Mucosa of descending colon (tissue), 3 donors: Measurements from ENCODE around the gene RETREG1. TPM values are rescaled to one million over a fixed set of nuclear protein-coding genes. Genes with fewer than 3 reads are reported as not detected.
A peak's percentile ranks its signal among the peaks of the same experiment; 100 is the strongest.

ENCODE experiments used
- ATAC-seq: fragments of 200-7000 bp; cut with Tn5 transposase; one replicate; pipeline ENCODE4 v1.9.1; 2020; ENCODE audit warnings: mild to moderate bottlenecking, moderate library complexity
- DNase-seq, 3 donors: peaks; one replicate each; pipeline ENCODE4 v3.0.0-alpha.2; 2020
- H3K36me3 ChIP-seq: fragments of 200-600 bp; one replicate; pipeline ENCODE4 v1.8.0; 2021; ENCODE audit warnings: low read depth, mild to moderate bottlenecking
- H3K4me1 ChIP-seq: fragments of 200-600 bp; one replicate; pipeline ENCODE4 v1.8.0; 2021; ENCODE audit warnings: low read depth, mild to moderate bottlenecking
- H3K4me3 ChIP-seq: fragments of 200-600 bp; one replicate; pipeline ENCODE4 v1.8.0; 2021; ENCODE audit warnings: mild to moderate bottlenecking
- H3K9me3 ChIP-seq: fragments of 200-600 bp; one replicate; pipeline ENCODE4 v1.8.0; 2021; ENCODE audit warnings: mild to moderate bottlenecking
- CTCF ChIP-seq: fragments of 200-600 bp; IDR thresholded peaks from one replicate; pipeline ENCODE4 v1.8.0; 2022; ENCODE audit warnings: antibody characterized with exemption, mild to moderate bottlenecking
- intact Hi-C, 2 donors: fragments of 100-400 bp; cut with DNase I in 1 of 2; cut with micrococcal nuclease in 1 of 2; formaldehyde crosslinking; loops; one replicate each; pipeline versions ENCODE4 v1.11.0 to v1.11.1; 2022; cut with DNase I, micrococcal nuclease
- total RNA-seq, 3 donors: library from RNA; stranded (reverse); fragmentation: NEBNext Ultra II Directional in 2 of 3; extraction: Animal tissue kit (Norgen Biotek cat#: 25700) in 2 of 3; gene quantifications; one replicate each; pipeline versions ENCODE4 v1.2.1 to v1.2.4, GENCODE V29; 2021 to 2023
- donor health status: DM: no; HTN: no; CAD: no; lungs with moderate emphysema.
- donor health status: DM: no; HTN: no; CAD: no.
- donor health status: DM: no; HTN: yes; CAD: no.

The RETREG1 gene
- total RNA-seq, 3 donors from 2014 or later, result 54.1 to 102 (median 55.8) TPM

- H3K36me3 ChIP-seq, result no peaks in the 10 kb centered on the region
- DNase-seq, result no peak
- H3K9me3 ChIP-seq, result no peaks in the 10 kb centered on the region
- no peak overlapping the region for H3K4me3 ChIP-seq
- H3K4me1 ChIP-seq, result peaks cover 7% of the 10 kb centered on the region
- TF ChIP-seq CTCF, result no peak
- ATAC-seq, result no peak
- intact Hi-C loops, result no loop called here
Measured at GRCh38 chr5:16510098-16510497, 106.7 kb downstream of the RETREG1 start.

GRCh38 chr5:16508730-16509531 is 107.9 kb downstream of the RETREG1 start:
- DNase-seq (peak; percentile 69 to 81 (median 77)), ATAC-seq (peak; percentile 93)
- intact Hi-C loops, result no loop called here
- Histone ChIP-seq H3K9me3 (no peaks in the 10 kb centered on the region), H3K4me1 (peaks cover 9% of the 10 kb centered on the region), H3K36me3 (no peaks in the 10 kb centered on the region), H3K4me3 (no peak overlapping the region)
- no peak for TF ChIP-seq CTCF

GRCh38 chr5:16507716-16508115 is 109.1 kb downstream of the RETREG1 start:
- DNase-seq, result no peak
- no peak for ATAC-seq
- TF ChIP-seq CTCF, result no peak
- intact Hi-C loops, result no loop called here
- H3K36me3 ChIP-seq, result no peaks in the 10 kb centered on the region
- H3K4me3 ChIP-seq, result no peak overlapping the region
- H3K9me3 ChIP-seq, result no peaks in the 10 kb centered on the region
- H3K4me1 ChIP-seq, result peaks cover 9% of the 10 kb centered on the region

GRCh38 chr5:16505904-16506303 is 110.9 kb downstream of the RETREG1 start:
- ATAC-seq (no peak), DNase-seq (no peak)
- intact Hi-C loops, result no loop called here
- no peak for TF ChIP-seq CTCF
- Histone ChIP-seq H3K36me3 (no peaks in the 10 kb centered on the region), H3K4me1 (peaks cover 9% of the 10 kb centered on the region), H3K9me3 (no peaks in the 10 kb centered on the region), H3K4me3 (no peak overlapping the region)

- no peak for ATAC-seq
- no peaks in the 10 kb centered on the region for H3K36me3 ChIP-seq
- peaks cover 9% of the 10 kb centered on the region for H3K4me1 ChIP-seq
- DNase-seq, result no peak
- no peaks in the 10 kb centered on the region for H3K9me3 ChIP-seq
- no peak for TF ChIP-seq CTCF
- H3K4me3 ChIP-seq, result no peak overlapping the region
- intact Hi-C loops, result no loop called here
Measured at GRCh38 chr5:16505140-16505891, 111.5 kb downstream of the RETREG1 start.
